Measurements from ENCODE around the gene YY1.
"Not testable (repeated sequence)": the region's sequence is repeated elsewhere in the genome, so short reads cannot be mapped to it uniquely, and the experiment has no call there.

The YY1 gene

DNA sequence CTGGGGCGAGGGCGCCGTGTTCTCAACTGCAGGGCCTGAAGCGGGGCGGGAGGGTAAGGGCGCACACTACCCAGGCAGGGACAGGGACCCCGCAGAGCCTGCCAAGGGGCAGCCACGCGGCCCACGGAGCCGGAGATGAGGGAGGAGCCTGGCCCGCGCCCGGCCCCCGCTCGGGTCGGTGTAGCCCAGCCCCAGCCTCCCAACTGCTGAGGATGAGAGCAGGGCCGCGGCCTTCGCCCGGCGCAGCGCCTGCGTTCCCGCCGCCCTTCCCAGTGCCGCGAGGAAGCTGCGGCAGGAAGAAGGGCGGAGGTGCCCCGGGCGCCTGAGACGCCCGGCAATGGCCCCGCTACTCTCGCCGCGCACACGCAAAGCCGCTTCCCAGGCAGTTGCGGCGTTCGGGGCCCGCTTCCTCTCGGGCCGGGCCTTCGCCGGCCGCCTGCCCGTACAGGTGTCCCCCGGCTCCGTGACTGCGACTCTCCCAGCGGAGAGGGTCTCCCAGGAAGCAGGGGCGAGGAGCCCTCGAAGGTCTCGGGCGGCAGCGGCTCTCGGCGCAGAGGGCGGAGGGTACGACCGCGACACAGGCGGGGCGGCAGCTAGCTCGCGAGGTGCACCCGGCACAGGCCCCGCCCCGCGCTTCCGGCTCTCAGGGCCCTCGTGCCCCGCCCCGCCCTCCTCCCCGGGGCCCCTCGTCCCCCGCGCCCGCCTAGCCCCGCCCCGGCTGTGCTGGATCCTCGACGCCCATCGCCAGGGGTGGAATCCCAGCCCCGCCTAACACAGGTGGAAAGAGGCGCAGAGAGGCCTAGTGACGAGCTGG is 24.8 kb upstream of the YY1 start:
- peak; percentile 73 to 79 for DNase-seq

- no peak for DNase-seq
Measured at GRCh38 chr14:100214770-100215083, 24.2 kb upstream of the YY1 start.

DNA sequence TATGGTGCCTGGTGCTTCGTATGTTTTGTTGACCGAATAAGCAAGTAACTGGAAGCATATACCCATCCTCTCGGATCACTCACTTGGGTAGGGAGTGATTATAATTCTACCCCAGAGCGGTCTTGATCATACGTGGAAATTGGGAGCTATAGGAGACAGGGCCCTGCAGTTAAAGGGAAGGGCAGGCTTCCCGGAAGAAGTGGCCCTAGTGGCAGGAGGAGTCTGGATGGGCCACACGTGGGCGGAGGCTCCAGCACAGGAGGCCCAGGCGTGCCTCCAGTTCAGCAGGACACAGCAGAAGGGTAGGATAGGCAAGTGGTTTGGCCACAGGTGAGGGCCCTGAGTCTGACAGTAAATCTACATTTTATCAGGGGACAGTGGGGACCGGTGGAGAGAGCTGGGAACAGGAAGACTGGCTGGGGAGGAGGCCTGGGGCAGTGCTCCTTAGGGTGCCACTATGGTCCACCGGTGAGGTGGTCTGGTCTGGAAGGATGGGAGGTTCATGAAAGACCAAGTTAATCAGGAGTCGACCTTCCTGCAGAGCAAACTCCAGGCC is 23.5 kb upstream of the YY1 start:
- no peak for DNase-seq

DNA sequence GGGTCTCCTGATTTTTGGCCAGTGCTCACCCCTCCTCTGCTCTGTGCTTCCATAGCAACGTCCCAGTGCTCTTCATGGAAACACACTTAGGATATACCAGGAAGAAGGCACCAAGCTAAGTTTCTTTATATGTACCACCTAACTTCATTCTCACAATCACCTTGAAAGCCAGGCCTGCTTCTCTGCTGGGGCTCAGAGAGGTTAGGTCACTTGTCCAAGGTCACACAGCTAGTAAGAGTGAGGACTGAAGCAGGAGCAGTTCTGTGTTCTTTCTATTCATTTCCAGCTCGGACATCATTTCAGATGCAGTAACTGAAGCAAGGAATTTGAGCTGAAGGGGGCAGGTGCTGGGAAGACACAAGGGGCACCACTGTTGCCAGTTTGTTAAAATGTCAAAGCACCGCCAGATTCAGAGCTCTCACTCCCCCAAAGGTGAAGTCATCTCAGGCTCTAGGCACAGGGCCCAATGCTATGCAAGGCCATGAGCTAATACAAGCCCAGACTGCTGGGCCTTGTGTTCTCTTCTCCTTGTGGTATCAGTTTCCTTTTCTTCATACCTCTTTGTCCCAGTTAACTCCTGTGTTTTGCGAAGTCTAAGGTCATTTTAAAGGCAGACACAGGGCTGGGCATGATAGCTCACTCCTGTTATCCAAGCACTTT is 19.7 kb upstream of the YY1 start:
- no peak for DNase-seq

- peak; percentile 73 to 79 for DNase-seq
Measured at GRCh38 chr14:100221533-100222223, 17.3 kb upstream of the YY1 start.

- peak; percentile 51 to 61 for DNase-seq
Measured at GRCh38 chr14:100222224-100223093, 16.5 kb upstream of the YY1 start.

DNA sequence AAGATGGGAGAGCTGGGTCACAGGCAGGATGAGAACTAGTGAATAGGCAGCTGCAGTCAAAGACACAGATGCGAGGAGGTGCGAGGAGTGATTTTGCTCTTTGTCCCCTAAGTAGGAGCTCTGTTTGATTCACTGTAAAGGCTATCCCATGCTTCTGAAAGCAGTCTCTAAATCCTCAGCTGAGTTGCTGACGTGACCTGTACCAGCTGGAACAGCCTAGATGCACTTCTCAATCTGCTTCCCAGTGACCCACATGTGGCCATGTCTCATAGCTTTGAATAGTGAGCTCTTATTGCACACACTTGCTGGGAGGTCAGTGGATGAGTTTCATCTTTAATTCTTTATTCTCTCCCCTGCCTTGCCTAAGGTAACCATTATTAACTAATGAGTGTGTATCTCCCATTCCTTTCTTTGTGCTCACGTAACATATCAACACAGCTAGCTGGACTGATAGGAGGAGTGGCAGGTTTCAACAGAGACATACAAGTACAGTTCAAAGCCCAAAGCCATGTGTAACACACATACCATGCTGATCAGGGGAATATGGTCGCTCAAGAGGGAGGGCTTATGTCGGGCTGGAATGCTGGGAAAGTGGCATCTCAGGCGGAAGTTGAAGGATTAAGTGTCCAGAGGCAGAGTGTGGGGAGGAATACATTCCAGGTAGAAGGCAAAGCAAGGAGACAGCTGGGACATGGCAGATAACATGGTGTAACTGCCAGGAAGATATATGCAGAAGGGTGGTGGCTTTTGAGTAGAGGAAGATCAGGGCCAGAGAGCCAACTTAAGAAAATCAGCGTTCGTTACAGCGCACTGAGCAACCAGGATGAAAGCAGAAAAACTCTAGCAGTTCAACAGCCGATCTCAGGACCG is 15.4 kb upstream of the YY1 start:
- DNase-seq, result no peak

GRCh38 chr14:100224229-100224866 is 14.6 kb upstream of the YY1 start:
- DNase-seq, result no peak

- DNase-seq, result no peak
Measured at GRCh38 chr14:100225169-100225568, 13.8 kb upstream of the YY1 start.

DNA sequence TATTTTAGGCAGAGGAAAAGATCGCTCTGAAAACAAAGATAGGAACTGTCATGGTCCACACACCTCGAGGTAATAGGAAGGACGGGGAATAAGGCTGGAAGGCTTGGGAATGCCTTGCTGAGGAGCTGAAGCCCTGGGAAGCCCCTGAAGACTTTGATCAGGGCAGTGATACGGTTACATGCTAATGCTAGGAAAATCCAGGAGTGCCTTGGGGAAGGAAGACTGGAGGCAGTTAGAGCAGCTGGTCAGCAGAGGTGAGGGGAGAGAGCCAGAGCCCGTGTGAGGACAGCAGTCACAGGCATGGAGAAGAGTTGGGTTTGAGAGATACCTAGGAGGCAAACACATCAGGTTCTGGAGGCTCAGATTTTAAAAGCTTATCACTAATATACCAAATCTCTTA is 8.6 kb upstream of the YY1 start:
- DNase-seq, result no peak

DNA sequence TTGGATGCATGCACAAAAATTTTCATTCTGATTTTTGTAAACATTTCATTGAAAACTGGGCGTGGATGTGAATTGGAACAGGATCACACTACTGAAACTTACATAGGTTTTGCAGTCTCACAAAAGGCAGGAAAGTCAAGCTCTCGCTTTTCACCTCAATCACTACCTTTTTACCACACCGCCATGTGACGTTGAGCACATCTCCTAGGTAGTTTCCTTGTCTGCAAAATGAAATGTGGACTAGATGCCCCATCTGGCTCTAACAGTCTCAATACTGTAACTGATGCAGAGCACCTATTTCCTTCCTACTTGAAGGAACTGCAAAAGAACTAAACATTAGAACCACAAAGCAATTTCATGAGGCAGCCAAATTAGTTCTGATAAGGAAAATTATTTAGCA is 4.4 kb upstream of the YY1 start:
- no peak for DNase-seq

- DNase-seq, result not testable (repeated sequence)
Measured at GRCh38 chr14:100236271-100236818, 2.6 kb upstream of the YY1 start.

DNA sequence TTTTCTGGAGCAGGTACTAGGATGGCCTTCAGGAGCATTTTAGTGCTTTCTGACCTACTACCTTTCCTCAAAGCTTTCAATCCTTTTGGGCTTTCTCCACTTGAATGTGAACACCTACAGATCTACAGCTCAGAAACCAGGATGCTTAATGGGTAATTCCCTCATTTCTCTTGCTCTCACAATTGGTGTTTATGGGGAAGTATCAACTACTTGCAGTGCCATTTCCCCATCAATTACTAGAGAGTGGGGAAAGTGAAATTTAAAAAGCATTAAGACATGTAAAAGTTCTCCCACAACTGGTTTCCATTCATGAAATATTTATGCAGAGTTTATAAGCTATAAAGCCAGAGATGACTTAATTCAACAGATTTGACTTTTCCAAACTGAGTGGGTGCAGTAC is 2.1 kb upstream of the YY1 start:
- peak in 1 of 2 experiments; percentile 23 for DNase-seq

GRCh38 chr14:100237735-100238418 is 1.1 kb upstream of the YY1 start:
- peak; percentile 44 to 63 for DNase-seq

DNA sequence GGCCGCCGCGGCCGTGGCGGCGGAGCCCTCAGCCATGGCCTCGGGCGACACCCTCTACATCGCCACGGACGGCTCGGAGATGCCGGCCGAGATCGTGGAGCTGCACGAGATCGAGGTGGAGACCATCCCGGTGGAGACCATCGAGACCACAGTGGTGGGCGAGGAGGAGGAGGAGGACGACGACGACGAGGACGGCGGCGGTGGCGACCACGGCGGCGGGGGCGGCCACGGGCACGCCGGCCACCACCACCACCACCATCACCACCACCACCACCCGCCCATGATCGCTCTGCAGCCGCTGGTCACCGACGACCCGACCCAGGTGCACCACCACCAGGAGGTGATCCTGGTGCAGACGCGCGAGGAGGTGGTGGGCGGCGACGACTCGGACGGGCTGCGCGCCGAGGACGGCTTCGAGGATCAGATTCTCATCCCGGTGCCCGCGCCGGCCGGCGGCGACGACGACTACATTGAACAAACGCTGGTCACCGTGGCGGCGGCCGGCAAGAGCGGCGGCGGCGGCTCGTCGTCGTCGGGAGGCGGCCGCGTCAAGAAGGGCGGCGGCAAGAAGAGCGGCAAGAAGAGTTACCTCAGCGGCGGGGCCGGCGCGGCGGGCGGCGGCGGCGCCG is 381 bp downstream of the YY1 start:
- no peak for DNase-seq

- peak; percentile 69 to 80 for DNase-seq
Measured at GRCh38 chr14:100239840-100240667, 1.1 kb downstream of the YY1 start.

- no peak for DNase-seq
Measured at GRCh38 chr14:100240668-100241032, 1.7 kb downstream of the YY1 start.

GRCh38 chr14:100241279-100241678 is 2.3 kb downstream of the YY1 start:
- DNase-seq, result no peak

GRCh38 chr14:100243020-100243419 is 4.1 kb downstream of the YY1 start:
- no peak for DNase-seq
